ENCODE measurements around the gene PRKAB1. TPM values are rescaled to one million over a fixed set of nuclear protein-coding genes. Genes with fewer than 3 reads are reported as not detected.

Gene PRKAB1
- total and polyA plus RNA-seq, 2 experiments from 2014 or later: 16.3 to 31.0 TPM

DNA sequence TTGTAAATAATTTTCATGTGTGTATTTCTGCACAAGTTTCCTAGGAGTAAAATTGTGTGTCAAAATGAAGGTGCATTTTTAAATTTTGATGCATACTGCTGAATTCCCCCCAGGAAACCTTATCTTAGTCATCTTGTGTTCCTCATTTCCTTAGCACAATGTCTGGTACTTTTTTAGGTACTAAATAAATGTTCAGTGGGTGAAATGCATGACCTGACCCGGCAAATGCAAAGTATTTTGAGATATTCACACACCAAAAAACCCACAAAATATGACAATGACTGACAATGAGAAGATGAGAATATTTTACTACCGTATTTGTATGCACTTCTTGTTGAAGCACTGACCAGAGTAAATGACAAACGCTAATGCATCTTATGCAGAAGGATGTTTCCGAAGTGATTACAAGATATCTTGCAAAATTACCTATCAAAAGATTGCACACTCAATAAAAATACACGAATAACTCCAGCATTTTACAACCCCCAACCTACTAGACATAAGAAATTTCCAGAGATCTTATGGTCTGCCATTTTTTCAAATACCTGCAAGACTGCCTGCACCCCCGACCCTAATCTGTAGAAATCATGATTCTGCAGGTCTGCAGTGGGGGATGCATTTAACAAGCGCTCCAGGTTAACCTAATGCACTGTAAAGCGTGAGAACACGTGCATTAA lies 895 bp upstream of the PRKAB1 start:
- Mint-ChIP-seq H3K27me3 (ENCODE audit: insufficient read depth, low read depth, poor library complexity) (peaks cover 3% of the 10 kb centered on the region), H3K4me1 (peaks cover 10% of the 10 kb centered on the region), H3K9me3 (no peaks in the 10 kb centered on the region), H3K36me3 (ENCODE audit: low read depth) (peaks cover 27% of the 10 kb centered on the region), H3K4me3 (peak overlapping the region; percentile 97), H3K27ac (peak overlapping the region; percentile 93)
- peaks cover 12% of the 10 kb centered on the region; the same call in 1 of the 2 replicates for H4K20me1 ChIP-seq (replicated peaks; ENCODE audit: insufficient read depth)
- H3F3A ChIP-seq (replicated peaks; ENCODE audit: low read depth): peaks cover 4% of the 10 kb centered on the region
- H3K27me3 ChIP-seq (ENCODE audit: insufficient read depth): no peaks in the 10 kb centered on the region
- no peak for TF ChIP-seq CREB1 (CRISPR knock-in tag; IDR thresholded peaks at IDR 0.05; ENCODE audit: low read depth)
- no peak for TF ChIP-seq EZH2 (IDR thresholded peaks at IDR 0.05; ENCODE audit: low read depth, unreplicated experiment)
- TF ChIP-seq JUNB (IDR thresholded peaks at IDR 0.05; ENCODE audit: unreplicated experiment): no peak
- TF ChIP-seq, protein P1, sequence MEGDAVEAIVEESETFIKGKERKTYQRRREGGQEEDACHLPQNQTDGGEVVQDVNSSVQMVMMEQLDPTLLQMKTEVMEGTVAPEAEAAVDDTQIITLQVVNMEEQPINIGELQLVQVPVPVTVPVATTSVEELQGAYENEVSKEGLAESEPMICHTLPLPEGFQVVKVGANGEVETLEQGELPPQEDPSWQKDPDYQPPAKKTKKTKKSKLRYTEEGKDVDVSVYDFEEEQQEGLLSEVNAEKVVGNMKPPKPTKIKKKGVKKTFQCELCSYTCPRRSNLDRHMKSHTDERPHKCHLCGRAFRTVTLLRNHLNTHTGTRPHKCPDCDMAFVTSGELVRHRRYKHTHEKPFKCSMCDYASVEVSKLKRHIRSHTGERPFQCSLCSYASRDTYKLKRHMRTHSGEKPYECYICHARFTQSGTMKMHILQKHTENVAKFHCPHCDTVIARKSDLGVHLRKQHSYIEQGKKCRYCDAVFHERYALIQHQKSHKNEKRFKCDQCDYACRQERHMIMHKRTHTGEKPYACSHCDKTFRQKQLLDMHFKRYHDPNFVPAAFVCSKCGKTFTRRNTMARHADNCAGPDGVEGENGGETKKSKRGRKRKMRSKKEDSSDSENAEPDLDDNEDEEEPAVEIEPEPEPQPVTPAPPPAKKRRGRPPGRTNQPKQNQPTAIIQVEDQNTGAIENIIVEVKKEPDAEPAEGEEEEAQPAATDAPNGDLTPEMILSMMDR (conservative IDR thresholded peaks at IDR 0.05; ENCODE audit: low read depth in 2 of 2): no peak
- TF ChIP-seq EZH2phosphoT487 (IDR thresholded peaks at IDR 0.05; ENCODE audit: unreplicated experiment): no peak
- TF ChIP-seq, protein P2, sequence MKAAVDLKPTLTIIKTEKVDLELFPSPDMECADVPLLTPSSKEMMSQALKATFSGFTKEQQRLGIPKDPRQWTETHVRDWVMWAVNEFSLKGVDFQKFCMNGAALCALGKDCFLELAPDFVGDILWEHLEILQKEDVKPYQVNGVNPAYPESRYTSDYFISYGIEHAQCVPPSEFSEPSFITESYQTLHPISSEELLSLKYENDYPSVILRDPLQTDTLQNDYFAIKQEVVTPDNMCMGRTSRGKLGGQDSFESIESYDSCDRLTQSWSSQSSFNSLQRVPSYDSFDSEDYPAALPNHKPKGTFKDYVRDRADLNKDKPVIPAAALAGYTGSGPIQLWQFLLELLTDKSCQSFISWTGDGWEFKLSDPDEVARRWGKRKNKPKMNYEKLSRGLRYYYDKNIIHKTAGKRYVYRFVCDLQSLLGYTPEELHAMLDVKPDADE (IDR thresholded peaks at IDR 0.05): no peak
- TF ChIP-seq, protein P3, sequence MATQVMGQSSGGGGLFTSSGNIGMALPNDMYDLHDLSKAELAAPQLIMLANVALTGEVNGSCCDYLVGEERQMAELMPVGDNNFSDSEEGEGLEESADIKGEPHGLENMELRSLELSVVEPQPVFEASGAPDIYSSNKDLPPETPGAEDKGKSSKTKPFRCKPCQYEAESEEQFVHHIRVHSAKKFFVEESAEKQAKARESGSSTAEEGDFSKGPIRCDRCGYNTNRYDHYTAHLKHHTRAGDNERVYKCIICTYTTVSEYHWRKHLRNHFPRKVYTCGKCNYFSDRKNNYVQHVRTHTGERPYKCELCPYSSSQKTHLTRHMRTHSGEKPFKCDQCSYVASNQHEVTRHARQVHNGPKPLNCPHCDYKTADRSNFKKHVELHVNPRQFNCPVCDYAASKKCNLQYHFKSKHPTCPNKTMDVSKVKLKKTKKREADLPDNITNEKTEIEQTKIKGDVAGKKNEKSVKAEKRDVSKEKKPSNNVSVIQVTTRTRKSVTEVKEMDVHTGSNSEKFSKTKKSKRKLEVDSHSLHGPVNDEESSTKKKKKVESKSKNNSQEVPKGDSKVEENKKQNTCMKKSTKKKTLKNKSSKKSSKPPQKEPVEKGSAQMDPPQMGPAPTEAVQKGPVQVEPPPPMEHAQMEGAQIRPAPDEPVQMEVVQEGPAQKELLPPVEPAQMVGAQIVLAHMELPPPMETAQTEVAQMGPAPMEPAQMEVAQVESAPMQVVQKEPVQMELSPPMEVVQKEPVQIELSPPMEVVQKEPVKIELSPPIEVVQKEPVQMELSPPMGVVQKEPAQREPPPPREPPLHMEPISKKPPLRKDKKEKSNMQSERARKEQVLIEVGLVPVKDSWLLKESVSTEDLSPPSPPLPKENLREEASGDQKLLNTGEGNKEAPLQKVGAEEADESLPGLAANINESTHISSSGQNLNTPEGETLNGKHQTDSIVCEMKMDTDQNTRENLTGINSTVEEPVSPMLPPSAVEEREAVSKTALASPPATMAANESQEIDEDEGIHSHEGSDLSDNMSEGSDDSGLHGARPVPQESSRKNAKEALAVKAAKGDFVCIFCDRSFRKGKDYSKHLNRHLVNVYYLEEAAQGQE (IDR thresholded peaks at IDR 0.05; ENCODE audit: unreplicated experiment): no peak
- TF ChIP-seq POLR2AphosphoS5 (IDR thresholded peaks at IDR 0.05; ENCODE audit: low read depth): no peak
- no peak for TF ChIP-seq NANOG (IDR thresholded peaks at IDR 0.05; ENCODE audit: borderline replicate concordance)
- TF ChIP-seq, protein P4, sequence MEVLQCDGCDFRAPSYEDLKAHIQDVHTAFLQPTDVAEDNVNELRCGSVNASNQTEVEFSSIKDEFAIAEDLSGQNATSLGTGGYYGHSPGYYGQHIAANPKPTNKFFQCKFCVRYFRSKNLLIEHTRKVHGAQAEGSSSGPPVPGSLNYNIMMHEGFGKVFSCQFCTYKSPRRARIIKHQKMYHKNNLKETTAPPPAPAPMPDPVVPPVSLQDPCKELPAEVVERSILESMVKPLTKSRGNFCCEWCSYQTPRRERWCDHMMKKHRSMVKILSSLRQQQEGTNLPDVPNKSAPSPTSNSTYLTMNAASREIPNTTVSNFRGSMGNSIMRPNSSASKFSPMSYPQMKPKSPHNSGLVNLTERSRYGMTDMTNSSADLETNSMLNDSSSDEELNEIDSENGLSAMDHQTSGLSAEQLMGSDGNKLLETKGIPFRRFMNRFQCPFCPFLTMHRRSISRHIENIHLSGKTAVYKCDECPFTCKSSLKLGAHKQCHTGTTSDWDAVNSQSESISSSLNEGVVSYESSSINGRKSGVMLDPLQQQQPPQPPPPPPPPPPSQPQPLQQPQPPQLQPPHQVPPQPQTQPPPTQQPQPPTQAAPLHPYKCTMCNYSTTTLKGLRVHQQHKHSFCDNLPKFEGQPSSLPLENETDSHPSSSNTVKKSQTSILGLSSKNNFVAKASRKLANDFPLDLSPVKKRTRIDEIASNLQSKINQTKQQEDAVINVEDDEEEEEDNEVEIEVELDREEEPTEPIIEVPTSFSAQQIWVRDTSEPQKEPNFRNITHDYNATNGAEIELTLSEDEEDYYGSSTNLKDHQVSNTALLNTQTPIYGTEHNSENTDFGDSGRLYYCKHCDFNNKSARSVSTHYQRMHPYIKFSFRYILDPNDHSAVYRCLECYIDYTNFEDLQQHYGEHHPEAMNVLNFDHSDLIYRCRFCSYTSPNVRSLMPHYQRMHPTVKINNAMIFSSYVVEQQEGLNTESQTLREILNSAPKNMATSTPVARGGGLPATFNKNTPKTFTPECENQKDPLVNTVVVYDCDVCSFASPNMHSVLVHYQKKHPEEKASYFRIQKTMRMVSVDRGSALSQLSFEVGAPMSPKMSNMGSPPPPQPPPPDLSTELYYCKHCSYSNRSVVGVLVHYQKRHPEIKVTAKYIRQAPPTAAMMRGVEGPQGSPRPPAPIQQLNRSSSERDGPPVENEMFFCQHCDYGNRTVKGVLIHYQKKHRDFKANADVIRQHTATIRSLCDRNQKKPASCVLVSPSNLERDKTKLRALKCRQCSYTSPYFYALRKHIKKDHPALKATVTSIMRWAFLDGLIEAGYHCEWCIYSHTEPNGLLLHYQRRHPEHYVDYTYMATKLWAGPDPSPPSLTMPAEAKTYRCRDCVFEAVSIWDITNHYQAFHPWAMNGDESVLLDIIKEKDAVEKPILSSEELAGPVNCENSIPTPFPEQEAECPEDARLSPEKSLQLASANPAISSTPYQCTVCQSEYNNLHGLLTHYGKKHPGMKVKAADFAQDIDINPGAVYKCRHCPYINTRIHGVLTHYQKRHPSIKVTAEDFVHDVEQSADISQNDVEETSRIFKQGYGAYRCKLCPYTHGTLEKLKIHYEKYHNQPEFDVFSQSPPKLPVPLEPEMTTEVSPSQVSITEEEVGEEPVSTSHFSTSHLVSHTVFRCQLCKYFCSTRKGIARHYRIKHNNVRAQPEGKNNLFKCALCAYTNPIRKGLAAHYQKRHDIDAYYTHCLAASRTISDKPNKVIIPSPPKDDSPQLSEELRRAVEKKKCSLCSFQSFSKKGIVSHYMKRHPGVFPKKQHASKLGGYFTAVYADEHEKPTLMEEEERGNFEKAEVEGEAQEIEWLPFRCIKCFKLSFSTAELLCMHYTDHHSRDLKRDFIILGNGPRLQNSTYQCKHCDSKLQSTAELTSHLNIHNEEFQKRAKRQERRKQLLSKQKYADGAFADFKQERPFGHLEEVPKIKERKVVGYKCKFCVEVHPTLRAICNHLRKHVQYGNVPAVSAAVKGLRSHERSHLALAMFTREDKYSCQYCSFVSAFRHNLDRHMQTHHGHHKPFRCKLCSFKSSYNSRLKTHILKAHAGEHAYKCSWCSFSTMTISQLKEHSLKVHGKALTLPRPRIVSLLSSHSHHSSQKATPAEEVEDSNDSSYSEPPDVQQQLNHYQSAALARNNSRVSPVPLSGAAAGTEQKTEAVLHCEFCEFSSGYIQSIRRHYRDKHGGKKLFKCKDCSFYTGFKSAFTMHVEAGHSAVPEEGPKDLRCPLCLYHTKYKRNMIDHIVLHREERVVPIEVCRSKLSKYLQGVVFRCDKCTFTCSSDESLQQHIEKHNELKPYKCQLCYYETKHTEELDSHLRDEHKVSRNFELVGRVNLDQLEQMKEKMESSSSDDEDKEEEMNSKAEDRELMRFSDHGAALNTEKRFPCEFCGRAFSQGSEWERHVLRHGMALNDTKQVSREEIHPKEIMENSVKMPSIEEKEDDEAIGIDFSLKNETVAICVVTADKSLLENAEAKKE (CRISPR knock-in tag; IDR thresholded peaks at IDR 0.05): no peak
- TF ChIP-seq STAT1 (IDR thresholded peaks at IDR 0.05; ENCODE audit: unreplicated experiment): no peak
- TF ChIP-seq ZNF331 (CRISPR knock-in tag; IDR thresholded peaks at IDR 0.05; ENCODE audit: low read depth): no peak
- TF ChIP-seq ZNF114 (CRISPR knock-in tag; IDR thresholded peaks at IDR 0.05): no peak
- H3K4me1 ChIP-seq (ENCODE audit: insufficient read depth): no peaks in the 10 kb centered on the region; the same call in 1 of the 2 replicates
- H3K27ac ChIP-seq (ENCODE audit: low read depth): peak overlapping the region; percentile 76; the same call in 1 of the 2 replicates
- H3K79me2 ChIP-seq (replicated peaks; ENCODE audit: insufficient read depth): peaks cover 37% of the 10 kb centered on the region
- H3K4me3 ChIP-seq: peak overlapping the region; percentile 96
- no peaks in the 10 kb centered on the region for H3K9me2 ChIP-seq (ENCODE audit: insufficient read depth)
- DNase-seq (ENCODE audit: low spot score) (no peak), ATAC-seq (peak; percentile 19)
- H3K36me3 ChIP-seq (ENCODE audit: insufficient read depth): peaks cover 13% of the 10 kb centered on the region; the same call in 1 of the 2 replicates
- peak overlapping the region; percentile 76 for H3K4me2 ChIP-seq
- H2AFZ ChIP-seq: peak overlapping the region; percentile 92

Measured in GM23338 (cell line).